OCI-LY3 (cell line): ENCODE measurements around the gene B3GLCT.

Experiments
- CTCF ChIP-seq: fragments of 200-600, 300-600 bp; sonication (generic); IDR thresholded peaks from 2 replicates; pipeline ENCODE4 v1.5.1; 2014; ENCODE audit warnings: antibody characterized with exemption, low read length, low read depth
- EZH2phosphoT487 ChIP-seq: fragments of 200-600 bp; shearing (Covaris generic); IDR thresholded peaks from 2 replicates; pipeline ENCODE4 v1.6.1; 2018; ENCODE audit warnings: antibody characterized with exemption, mixed run types, low read depth

GRCh38 chr13:31372454-31372853, 172.7 kb downstream of the B3GLCT start:
- TF ChIP-seq CTCF = no peak
- TF ChIP-seq EZH2phosphoT487 = no peak
